ENCODE data around the gene CHAT.

CHAT gene

GRCh38 chr10:49654036-49654693 is 40.3 kb downstream of the CHAT start:
- DNase-seq (ENCODE audit: insufficient read length, low spot score) (no peak), FAIRE-seq (no peak)
- TF ChIP-seq POLR2AphosphoS5 (IDR thresholded peaks at IDR 0.05; ENCODE audit: low read depth, low read length) (no peak), PAX5 (IDR thresholded peaks at IDR 0.05; ENCODE audit: insufficient read depth, low read length, severe bottlenecking) (no peak), POLR2A (IDR thresholded peaks at IDR 0.05; ENCODE audit: low read depth, low read length) (no peak), TAF1 (IDR thresholded peaks at IDR 0.05; ENCODE audit: low read depth, low read length) (no peak), POU2F2 (IDR thresholded peaks at IDR 0.05; ENCODE audit: low read depth, low read length) (no peak), SPI1 (IDR thresholded peaks at IDR 0.05; ENCODE audit: low read depth, low read length) (no peak)

DNA sequence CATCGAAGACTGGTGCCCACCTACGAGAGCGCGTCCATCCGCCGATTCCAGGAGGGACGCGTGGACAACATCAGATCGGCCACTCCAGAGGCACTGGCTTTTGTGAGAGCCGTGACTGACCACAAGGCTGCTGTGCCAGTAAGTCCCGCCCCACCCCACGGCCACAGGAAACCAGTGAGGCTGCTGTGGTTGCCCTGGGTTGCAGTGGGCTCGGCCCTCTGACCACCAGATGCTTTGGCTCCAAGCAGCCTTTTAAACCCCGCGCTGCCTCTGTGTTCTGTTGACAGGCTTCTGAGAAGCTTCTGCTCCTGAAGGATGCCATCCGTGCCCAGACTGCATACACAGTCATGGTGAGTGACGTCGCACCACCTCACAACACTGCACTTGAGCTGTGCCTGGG is 41.3 kb downstream of the CHAT start:
- DNase-seq (ENCODE audit: insufficient read length, low spot score) (no peak), FAIRE-seq (no peak)

DNA sequence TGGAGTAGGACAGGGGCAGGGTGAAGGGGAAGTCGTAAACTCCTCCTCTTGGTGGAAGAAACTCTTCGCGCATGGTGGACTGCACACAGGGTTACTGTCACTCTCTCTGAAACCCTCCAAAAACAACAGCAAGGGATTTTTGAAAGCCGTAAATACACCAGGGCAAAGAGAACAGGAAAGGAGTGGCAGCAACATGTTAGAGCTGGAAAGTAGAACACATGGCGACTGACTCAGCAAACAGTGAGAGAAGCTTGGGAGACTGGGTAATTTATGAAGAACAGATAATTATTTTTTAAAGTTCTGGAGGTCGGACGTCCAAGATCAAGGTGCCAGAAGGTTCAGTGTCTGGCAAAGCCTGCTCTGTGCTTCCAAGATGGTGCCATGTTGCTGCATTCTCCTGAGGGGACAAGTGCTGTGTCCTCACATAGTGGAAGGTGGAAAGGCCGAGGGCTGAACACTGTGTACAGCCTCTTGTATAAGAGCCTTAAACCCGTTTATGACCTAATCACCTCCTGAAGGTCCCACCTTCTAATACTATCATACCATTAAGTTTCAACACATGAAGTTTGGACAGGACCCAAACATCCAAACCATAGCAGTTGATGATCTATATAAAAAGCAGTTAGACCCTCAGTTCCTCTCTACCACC is 43.1 kb downstream of the CHAT start:
- TF ChIP-seq POLR2A (IDR thresholded peaks at IDR 0.05; ENCODE audit: low read depth, low read length) (no peak), TAF1 (IDR thresholded peaks at IDR 0.05; ENCODE audit: low read depth, low read length) (no peak), POU2F2 (IDR thresholded peaks at IDR 0.05; ENCODE audit: low read depth, low read length) (no peak), POLR2AphosphoS5 (IDR thresholded peaks at IDR 0.05; ENCODE audit: low read depth, low read length) (no peak)
- no peak for FAIRE-seq
- DNase-seq (ENCODE audit: insufficient read length, low spot score): no peak

More for the DNA sequence above, 41.3 kb downstream of the CHAT start:
- TF ChIP-seq POLR2AphosphoS5 (IDR thresholded peaks at IDR 0.05; ENCODE audit: low read depth, low read length) (no peak), POLR2A (IDR thresholded peaks at IDR 0.05; ENCODE audit: low read depth, low read length) (no peak), SPI1 (IDR thresholded peaks at IDR 0.05; ENCODE audit: low read depth, low read length) (no peak), POU2F2 (IDR thresholded peaks at IDR 0.05; ENCODE audit: low read depth, low read length) (no peak), TAF1 (IDR thresholded peaks at IDR 0.05; ENCODE audit: low read depth, low read length) (no peak), PAX5 (IDR thresholded peaks at IDR 0.05; ENCODE audit: insufficient read depth, low read length, severe bottlenecking) (no peak)

DNA sequence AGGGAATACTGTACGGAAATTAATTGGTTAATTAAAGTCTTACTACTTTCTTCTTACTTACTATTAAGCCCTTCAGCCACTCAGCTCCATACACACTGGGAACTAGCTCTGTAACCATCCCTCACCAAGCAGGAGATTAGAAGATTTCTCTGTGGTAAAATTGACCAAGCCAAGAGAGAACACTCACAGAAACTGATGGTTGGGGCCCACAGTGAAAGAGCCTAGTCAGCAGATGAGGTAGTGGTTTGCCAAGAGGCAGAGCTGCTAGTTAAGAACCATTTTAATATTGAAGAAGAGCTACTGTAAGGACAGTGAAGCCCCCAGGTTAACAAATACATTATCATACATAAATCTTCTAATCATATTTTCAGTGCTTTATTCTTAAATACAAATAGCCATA is 43.8 kb downstream of the CHAT start:
- DNase-seq (ENCODE audit: insufficient read length, low spot score): no peak
- FAIRE-seq: no peak
- no peak for TF ChIP-seq TAF1 (IDR thresholded peaks at IDR 0.05; ENCODE audit: low read depth, low read length)
- TF ChIP-seq POLR2AphosphoS5 (IDR thresholded peaks at IDR 0.05; ENCODE audit: low read depth, low read length): no peak
- no peak for TF ChIP-seq POLR2A (IDR thresholded peaks at IDR 0.05; ENCODE audit: low read depth, low read length)
- TF ChIP-seq SPI1 (IDR thresholded peaks at IDR 0.05; ENCODE audit: low read depth, low read length): no peak

DNA sequence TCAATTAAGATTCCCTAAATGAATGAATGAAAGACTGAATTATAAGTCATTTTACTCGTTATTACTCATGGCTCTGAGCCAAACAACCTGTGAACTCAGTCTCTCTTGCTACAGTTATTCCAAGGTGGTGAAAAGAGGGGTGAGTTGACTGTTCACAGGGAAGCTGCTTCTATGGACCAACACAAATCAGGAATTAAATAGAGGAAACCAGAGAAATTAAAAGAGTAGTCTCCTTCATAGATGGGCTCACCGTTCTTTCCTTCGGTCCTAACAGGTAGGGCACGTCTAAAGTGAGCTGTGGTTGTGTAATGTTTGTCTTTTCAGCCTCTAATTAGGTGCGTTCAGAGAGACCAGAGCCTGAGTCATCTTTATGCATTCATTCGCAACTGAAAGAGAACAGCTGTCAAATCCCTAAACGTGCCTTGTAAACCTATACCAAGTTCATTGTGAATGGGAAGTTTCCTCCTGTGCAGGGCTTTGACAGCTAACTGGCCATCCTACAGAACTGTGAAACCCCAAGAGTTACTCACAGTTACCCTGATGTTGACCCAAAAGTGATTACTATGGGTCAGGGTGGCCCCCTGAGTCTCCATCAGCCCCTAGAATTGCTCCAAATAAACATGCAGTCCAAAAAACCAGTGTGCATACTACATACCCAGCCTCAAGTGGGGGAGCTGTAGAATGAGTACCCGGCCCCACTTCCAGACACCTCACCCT is 47.5 kb downstream of the CHAT start:
- FAIRE-seq (no peak), DNase-seq (ENCODE audit: insufficient read length, low spot score) (no peak)
- TF ChIP-seq POLR2A (IDR thresholded peaks at IDR 0.05; ENCODE audit: low read depth, low read length): no peak
- no peak for TF ChIP-seq PAX5 (IDR thresholded peaks at IDR 0.05; ENCODE audit: insufficient read depth, low read length, severe bottlenecking)
- no peak for TF ChIP-seq POLR2AphosphoS5 (IDR thresholded peaks at IDR 0.05; ENCODE audit: low read depth, low read length)
- no peak for TF ChIP-seq POU2F2 (IDR thresholded peaks at IDR 0.05; ENCODE audit: low read depth, low read length)
- no peak for TF ChIP-seq SPI1 (IDR thresholded peaks at IDR 0.05; ENCODE audit: low read depth, low read length)
- TF ChIP-seq TAF1 (IDR thresholded peaks at IDR 0.05; ENCODE audit: low read depth, low read length): no peak

- FAIRE-seq: no peak
- TF ChIP-seq POLR2AphosphoS5 (IDR thresholded peaks at IDR 0.05; ENCODE audit: low read depth, low read length) (no peak), SPI1 (IDR thresholded peaks at IDR 0.05; ENCODE audit: low read depth, low read length) (no peak), TAF1 (IDR thresholded peaks at IDR 0.05; ENCODE audit: low read depth, low read length) (no peak), PAX5 (IDR thresholded peaks at IDR 0.05; ENCODE audit: insufficient read depth, low read length, severe bottlenecking) (no peak), POU2F2 (IDR thresholded peaks at IDR 0.05; ENCODE audit: low read depth, low read length) (no peak), POLR2A (IDR thresholded peaks at IDR 0.05; ENCODE audit: low read depth, low read length) (no peak)
- DNase-seq (ENCODE audit: insufficient read length, low spot score): no peak
These were observed 48.5 kb downstream of the CHAT start for GRCh38 chr10:49662169-49662830.

DNA sequence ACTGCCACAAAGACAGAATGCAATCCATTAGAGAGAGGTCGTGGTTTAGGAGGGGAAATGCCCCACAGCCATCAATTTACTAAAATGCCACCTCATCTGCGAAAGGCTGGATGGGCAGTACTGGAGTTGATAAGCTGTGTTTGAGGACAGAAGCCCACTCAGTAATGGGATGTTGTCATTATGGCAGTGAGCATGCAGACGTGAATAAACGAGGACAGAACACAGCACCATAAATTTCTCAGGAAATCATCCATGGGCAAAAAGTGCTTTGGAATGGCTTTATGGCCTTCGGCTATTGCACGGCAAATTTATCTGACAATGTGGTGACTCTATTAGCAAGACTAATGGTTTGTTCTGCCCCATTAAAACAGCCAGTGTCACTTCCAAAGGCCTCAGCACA is 49.8 kb downstream of the CHAT start:
- no peak for FAIRE-seq
- TF ChIP-seq PAX5 (IDR thresholded peaks at IDR 0.05; ENCODE audit: insufficient read depth, low read length, severe bottlenecking): no peak
- no peak for TF ChIP-seq POU2F2 (IDR thresholded peaks at IDR 0.05; ENCODE audit: low read depth, low read length)
- TF ChIP-seq TAF1 (IDR thresholded peaks at IDR 0.05; ENCODE audit: low read depth, low read length): no peak
- TF ChIP-seq SPI1 (IDR thresholded peaks at IDR 0.05; ENCODE audit: low read depth, low read length): no peak
- no peak for TF ChIP-seq POLR2AphosphoS5 (IDR thresholded peaks at IDR 0.05; ENCODE audit: low read depth, low read length)
- no peak for TF ChIP-seq POLR2A (IDR thresholded peaks at IDR 0.05; ENCODE audit: low read depth, low read length)
- DNase-seq (ENCODE audit: insufficient read length, low spot score): no peak

- FAIRE-seq: no peak
- DNase-seq (ENCODE audit: insufficient read length, low spot score): no peak
- no peak for TF ChIP-seq POLR2A (IDR thresholded peaks at IDR 0.05; ENCODE audit: low read depth, low read length)
- no peak for TF ChIP-seq PAX5 (IDR thresholded peaks at IDR 0.05; ENCODE audit: insufficient read depth, low read length, severe bottlenecking)
These were observed 50.4 kb downstream of the CHAT start for GRCh38 chr10:49664006-49664841.

All from GM12891 (cell line).